IMR-90 (cell line): ENCODE measurements around the gene TAL2. TPM values are rescaled to one million over a fixed set of nuclear protein-coding genes. Genes with fewer than 3 reads are reported as not detected.

Experiments
- ATAC-seq: fragments of 200-7000 bp; cut with Tn5 transposase; 2 replicates; pipeline ENCODE4 v1.9.1; 2020; ENCODE audit warnings: low read depth, mild to moderate bottlenecking, moderate library complexity
- BruUV-seq: library from RNA; stranded (reverse); fragments of 400-500 nt; replicated peaks from 2 replicates; lab custom pipeline; 2021; lab: Mats Ljungman, UMichigan
- CTCF ChIA-PET: fragments of 300-600 bp; formaldehyde crosslinking; extraction: SDS; loops from one replicate; lab custom pipeline; 2021; ENCODE audit warnings: antibody characterized with exemption; lab: Yijun Ruan, JAX
- POLR2A ChIA-PET: fragments of 300-600 bp; sonication (Branson Sonifier 250); formaldehyde crosslinking; loops from one replicate; lab custom pipeline; 2022; ENCODE audit warnings: antibody characterized with exemption; ENCODE audit not compliant: unreplicated experiment; lab: Charles Lee
- DNase-seq: peaks from one replicate; pipeline ENCODE4 v3.0.0; 2013
- H2AFZ ChIP-seq: replicated peaks from 2 replicates; pipeline ENCODE3; 2013; ENCODE audit warnings: low read length, mild to moderate bottlenecking; ENCODE audit not compliant: poor library complexity
- H2AK5ac ChIP-seq: 2 replicates; pipeline ENCODE4 v1.6.1; 2013; ENCODE audit warnings: low read depth, low read length, inconsistent platforms
- H2AK9ac ChIP-seq: replicated peaks from 2 replicates; pipeline ENCODE3; 2013; ENCODE audit warnings: mild to moderate bottlenecking, low read depth, low read length, moderate library complexity; ENCODE audit not compliant: poor library complexity
- H2BK120ac ChIP-seq: 2 replicates; pipeline ENCODE4 v1.6.1; 2013; ENCODE audit warnings: low read depth, low read length, inconsistent platforms
- H2BK15ac ChIP-seq: 3 replicates; pipeline ENCODE4 v1.6.1; 2013; ENCODE audit warnings: low read depth, low read length, inconsistent platforms
- H2BK20ac ChIP-seq: 2 replicates; pipeline ENCODE4 v1.6.1; 2013; ENCODE audit warnings: low read depth, mild to moderate bottlenecking, inconsistent platforms, low read length, moderate library complexity
- H2BK5ac ChIP-seq: 2 replicates; pipeline ENCODE4 v1.6.1; 2013; ENCODE audit warnings: mild to moderate bottlenecking, low read depth, low read length, inconsistent platforms; ENCODE audit not compliant: poor library complexity, severe bottlenecking
- H3K14ac ChIP-seq: replicated peaks from 2 replicates; pipeline ENCODE4 v1.6.1; 2013; ENCODE audit warnings: low read depth, low read length, inconsistent platforms
- H3K18ac ChIP-seq: 2 replicates; pipeline ENCODE4 v1.6.1; 2013; ENCODE audit warnings: low read depth, low read length, control low read depth
- H3K23ac ChIP-seq: 2 replicates; pipeline ENCODE4 v1.6.1; 2013; ENCODE audit warnings: low read depth, low read length, inconsistent platforms
- H3K27ac ChIP-seq: 2 replicates; pipeline ENCODE4 v1.5.1; 2013; ENCODE audit warnings: mild to moderate bottlenecking, control low read depth, low read length; ENCODE audit not compliant: insufficient read depth
- H3K27me3 ChIP-seq: 2 replicates; pipeline ENCODE4 v1.6.1; 2013; ENCODE audit warnings: low read length; ENCODE audit not compliant: control insufficient read depth, insufficient read depth
- H3K36me3 ChIP-seq: 2 replicates; pipeline ENCODE4 v1.6.1; 2013; ENCODE audit warnings: low read length, mixed read lengths; ENCODE audit not compliant: control insufficient read depth, insufficient read depth
- H3K4ac ChIP-seq: 2 replicates; pipeline ENCODE4 v1.6.1; 2013; ENCODE audit warnings: low read depth, low read length, inconsistent platforms
- H3K4me1 ChIP-seq: 2 replicates; pipeline ENCODE4 v1.6.1; 2013; ENCODE audit warnings: low read length, mixed read lengths; ENCODE audit not compliant: control insufficient read depth, insufficient read depth
- H3K4me2 ChIP-seq: 2 replicates; pipeline ENCODE4 v1.6.1; 2013; ENCODE audit warnings: low read depth, mild to moderate bottlenecking, control low read depth, low read length, moderate library complexity
- H3K4me3 ChIP-seq: 2 replicates; pipeline ENCODE4 v1.5.1; 2013; ENCODE audit warnings: low read depth, mild to moderate bottlenecking, control low read depth, low read length, moderate library complexity; ENCODE audit not compliant: insufficient read depth
- H3K56ac ChIP-seq: 2 replicates; pipeline ENCODE4 v1.6.1; 2013; ENCODE audit warnings: low read length, inconsistent platforms; ENCODE audit not compliant: insufficient read depth; ENCODE audit errors: extremely low read depth
- H3K79me1 ChIP-seq, 2 experiments: 2 replicates each; pipeline ENCODE4 v1.6.1; 2013; ENCODE audit warnings: low read length in 2 of 2, inconsistent platforms in 1 of 2, low read depth in 1 of 2
- H3K9ac ChIP-seq: 2 replicates; pipeline ENCODE4 v1.6.1; 2013; ENCODE audit warnings: low read depth, low read length, control low read depth
- H3K9me1 ChIP-seq: 2 replicates; pipeline ENCODE4 v1.6.1; 2013; ENCODE audit warnings: low read length, inconsistent platforms; ENCODE audit not compliant: insufficient read depth
- H3K9me3 ChIP-seq: 2 replicates; pipeline ENCODE4 v1.6.1; 2013; ENCODE audit warnings: low read length; ENCODE audit not compliant: control insufficient read depth, insufficient read depth
- H4K20me1 ChIP-seq: 2 replicates; pipeline ENCODE4 v1.6.1; 2013; ENCODE audit warnings: low read length, inconsistent platforms; ENCODE audit not compliant: insufficient read depth
- H4K5ac ChIP-seq: 2 replicates; pipeline ENCODE4 v1.6.1; 2013; ENCODE audit warnings: mild to moderate bottlenecking, low read depth, low read length, control low read depth
- H4K8ac ChIP-seq, 2 experiments: 2 replicates each; pipeline ENCODE4 v1.6.1; 2013; ENCODE audit warnings: low read depth in 2 of 2, low read length in 2 of 2, control low read depth in 1 of 2, inconsistent platforms in 1 of 2
- H4K91ac ChIP-seq: 2 replicates; pipeline ENCODE4 v1.6.1; 2013; ENCODE audit warnings: low read depth, low read length, inconsistent platforms; ENCODE audit not compliant: insufficient read depth
- CEBPB ChIP-seq: IDR thresholded peaks from 2 replicates; pipeline ENCODE4 v1.6.1; 2012; ENCODE audit warnings: low read depth, low read length, improper control_type of control experiment
- CHD1 ChIP-seq: IDR thresholded peaks from 2 replicates; pipeline ENCODE4 v1.6.1; 2012; ENCODE audit warnings: low read depth, low read length, improper control_type of control experiment
- CTCF ChIP-seq: conservative IDR thresholded peaks from 2 replicates; pipeline ENCODE4 v1.5.1; 2012; ENCODE audit warnings: mild to moderate bottlenecking, low read depth, low read length, improper control_type of control experiment
- FOS ChIP-seq: fragments of 150-350 bp; IDR thresholded peaks from 2 replicates; pipeline ENCODE4 v1.6.1; 2016; ENCODE audit warnings: low read depth, low read length
- MAZ ChIP-seq: IDR thresholded peaks from 2 replicates; pipeline ENCODE4 v1.6.1; 2012; ENCODE audit warnings: low read depth, mild to moderate bottlenecking, low read length, improper control_type of control experiment, moderate library complexity, borderline replicate concordance
- MXI1 ChIP-seq: IDR thresholded peaks from 2 replicates; pipeline ENCODE4 v1.6.1; 2012; ENCODE audit warnings: low read depth, mild to moderate bottlenecking, low read length, moderate library complexity, borderline replicate concordance
- NFE2L2 ChIP-seq: fragments of 150-350 bp; IDR thresholded peaks from 2 replicates; pipeline ENCODE4 v1.6.1; 2016; ENCODE audit warnings: low read depth, mild to moderate bottlenecking, low read length
- RAD21 ChIP-seq: IDR thresholded peaks from 2 replicates; pipeline ENCODE4 v1.6.1; 2012; ENCODE audit warnings: low read length, improper control_type of control experiment
- RFX5 ChIP-seq: IDR thresholded peaks from 2 replicates; pipeline ENCODE4 v1.8.0; 2012; ENCODE audit warnings: low read depth, mild to moderate bottlenecking, low read length, moderate library complexity
- SMC3 ChIP-seq: fragments of 150-350 bp; IDR thresholded peaks from 2 replicates; pipeline ENCODE4 v1.6.1; 2016; ENCODE audit warnings: low read depth, mild to moderate bottlenecking, antibody characterized with exemption, low read length, moderate library complexity
- WGBS, 2 experiments: methylation state at CpG; one replicate each; pipeline versions ENCODE4 v1.1.5 to v1.1.7; 2013; ENCODE audit warnings: missing lambda C conversion rate in 2 of 2; ENCODE audit not compliant: insufficient read length in 1 of 2; ENCODE audit errors: extremely low coverage in 2 of 2; 5-methylcytosine and 5-hydroxymethylcytosine counted together
- dilution Hi-C: fragments of 300-500 bp; cut with HindIII; formaldehyde crosslinking; loops from one replicate; pipeline ENCODE4 v1.14.3; 2018; ENCODE audit warnings: low sequenced_read_pairs; ENCODE audit not compliant: unreplicated experiment
- in situ Hi-C: fragments of 300-500 bp; cut with MboI; formaldehyde crosslinking; loops from 3 replicates; pipeline ENCODE4 v1.14.3; 2019; ENCODE audit warnings: low sequenced_read_pairs, inconsistent platforms, mixed read lengths
- intact Hi-C: fragments of 100-400 bp; cut with micrococcal nuclease; formaldehyde crosslinking; loops from 2 replicates; pipeline ENCODE4 v1.10.0; 2022
- polyA plus RNA-seq, 3 experiments: library from polyadenylated mRNA; depleted of rRNA; stranded (reverse); fragments of >200 nt; gene quantifications; 2 replicates each; pipeline ENCODE4 v1.2.3, GENCODE V29; 2012; ENCODE audit warnings: low replicate concordance in 1 of 3
- total RNA-seq: library from RNA; depleted of rRNA; stranded (reverse); fragments of >200 nt; gene quantifications from 2 replicates; pipeline ENCODE4 v1.2.3, GENCODE V29; 2012

Gene TAL2
- total and polyA plus RNA-seq, 2 of the 4 experiments (the other 2 are of a cell fraction): 0.26 TPM; not detected in 1

DNA sequence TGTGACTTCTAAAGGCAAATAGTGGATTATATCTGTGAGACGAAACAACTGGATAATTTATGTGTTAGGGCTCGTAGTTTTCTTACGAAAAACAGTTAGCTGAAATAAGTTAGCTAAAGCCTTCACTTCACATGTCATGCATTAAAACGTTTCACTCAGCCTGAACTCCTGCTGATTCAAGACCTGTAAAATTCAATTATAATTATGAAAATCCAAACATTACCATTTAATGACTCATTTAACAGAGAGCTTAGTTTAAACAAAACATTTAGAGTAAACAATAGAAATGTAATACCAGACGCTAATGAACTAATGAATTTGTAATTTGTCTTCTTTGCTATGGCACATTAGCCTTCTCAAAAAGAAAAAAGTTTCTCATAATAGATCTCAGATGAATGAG, 1.7 kb downstream of the TAL2 start:
- no peak overlapping the region for H2BK20ac ChIP-seq
- H4K20me1 ChIP-seq: no peaks in the 10 kb centered on the region
- H4K5ac ChIP-seq: no peak overlapping the region
- no peak overlapping the region for H2BK120ac ChIP-seq
- H3K18ac ChIP-seq: no peak overlapping the region
- in situ Hi-C loops: no loop called here
- H3K9me1 ChIP-seq: no peaks in the 10 kb centered on the region
- CTCF ChIA-PET: no interaction called here
- H3K4ac ChIP-seq: no peak overlapping the region
- no peak overlapping the region for H2BK15ac ChIP-seq
- dilution Hi-C loops: no loop called here
- no peak overlapping the region for H2AFZ ChIP-seq
- H2BK5ac ChIP-seq: no peak overlapping the region
- no peaks in the 10 kb centered on the region for H3K9me3 ChIP-seq
- WGBS, 2 experiments: no CpG with 5 or more reads among the region's 5 CpGs
- intact Hi-C loops: no loop called here
- no peak overlapping the region for H3K23ac ChIP-seq
- no TSS peak for BruUV-seq
- POLR2A ChIA-PET: no interaction called here
- H2AK5ac ChIP-seq: no peak overlapping the region
- DNase-seq (no peak), ATAC-seq (no peak)
- H4K8ac ChIP-seq: no peak overlapping the region
- TF ChIP-seq RAD21 (no peak), MAZ (no peak), CEBPB (no peak), CTCF (no peak), NFE2L2 (no peak), MXI1 (no peak), RFX5 (no peak), CHD1 (no peak), FOS (no peak), SMC3 (no peak)
- H3K36me3 ChIP-seq: no peaks in the 10 kb centered on the region
- no peak overlapping the region for H2AK9ac ChIP-seq
- no peak overlapping the region for H3K56ac ChIP-seq
- H3K27me3 ChIP-seq: peaks cover 2% of the 10 kb centered on the region; the same call in 1 of the 2 replicates
- no peaks in the 10 kb centered on the region for H3K4me1 ChIP-seq
- H3K4me2 ChIP-seq: no peak overlapping the region
- no peak overlapping the region for H3K4me3 ChIP-seq
- H3K9ac ChIP-seq: no peak overlapping the region
- no peak overlapping the region for H3K27ac ChIP-seq
- no peaks in the 10 kb centered on the region for H3K79me1 ChIP-seq
- no peak overlapping the region for H4K91ac ChIP-seq
- H3K14ac ChIP-seq: no peak overlapping the region
